HepG2 (cell line): ENCODE measurements around the gene CLEC10A. TPM values are rescaled to one million over a fixed set of nuclear protein-coding genes. Genes with fewer than 3 reads are reported as not detected.

Experiments used
- ATAC-seq: fragments of 200-7000 bp; cut with Tn5 transposase; 3 replicates; pipeline ENCODE4 v1.9.1; 2020; ENCODE audit warnings: mild to moderate bottlenecking, moderate library complexity
- BruUV-seq: library from RNA; stranded (reverse); fragments of 400-500 nt; replicated peaks from 2 replicates; lab custom pipeline; 2021; lab: Mats Ljungman, UMichigan
- CTCF ChIA-PET: fragments of 300-600 bp; formaldehyde crosslinking; extraction: SDS; loops from one replicate; lab custom pipeline; 2021; ENCODE audit warnings: low total read pairs, inconsistent platforms, low intra/inter-chr PET ratio; lab: Yijun Ruan, JAX
- POLR2A ChIA-PET: fragments of 350-600 bp; sonication (Branson Sonifier 250); formaldehyde crosslinking; loops from one replicate; lab custom pipeline; 2020; ENCODE audit warnings: antibody characterized with exemption, inconsistent platforms; lab: Yijun Ruan, JAX
- DNase-seq: peaks from one replicate; pipeline ENCODE4 v3.0.0-alpha.2; 2015; ENCODE audit warnings: low spot score
- FAIRE-seq: peaks from 3 replicates; lab custom pipeline; 2011; peaks lifted over from hg19 to GRCh38; lab: Jason Lieb, UNC
- H2AFZ ChIP-seq: one replicate; pipeline ENCODE4 v1.6.1; 2011; ENCODE audit warnings: low read length, inconsistent platforms
- H3K27ac ChIP-seq: fragments of 300-600 bp; 3 replicates; pipeline ENCODE4 v1.8.0; 2011; ENCODE audit warnings: mixed run types, mild to moderate bottlenecking, mixed read lengths, low read length, inconsistent platforms; ENCODE audit not compliant: insufficient read depth; ENCODE audit errors: extremely low read length
- H3K27me3 ChIP-seq, 2 experiments: fragments of 200-600 bp in 1 of 2; 2 replicates in 1 of 2; 3 replicates in 1 of 2; pipeline versions ENCODE4 v1.6.0 to v1.8.0; 2011; ENCODE audit warnings: low read length in 2 of 2, mild to moderate bottlenecking in 2 of 2, moderate library complexity in 2 of 2, inconsistent platforms in 1 of 2; ENCODE audit not compliant: insufficient read depth in 2 of 2, control insufficient read depth in 1 of 2
- H3K36me3 ChIP-seq, 2 experiments: fragments of 200-600 bp in 1 of 2; replicated peaks in 1 of 2; 2 replicates in 1 of 2; 3 replicates in 1 of 2; pipeline versions ENCODE4 v1.5.1 to v1.8.0; 2011; ENCODE audit warnings: low read length in 2 of 2, inconsistent platforms in 1 of 2; ENCODE audit not compliant: insufficient read depth in 2 of 2, control insufficient read depth in 1 of 2
- H3K4me1 ChIP-seq: 2 replicates; pipeline ENCODE4 v1.5.1; 2012; ENCODE audit warnings: low read length, inconsistent platforms; ENCODE audit not compliant: insufficient read depth
- H3K4me2 ChIP-seq: 2 replicates; pipeline ENCODE4 v1.6.0; 2011; ENCODE audit warnings: low read depth, low read length, inconsistent platforms
- H3K4me3 ChIP-seq, 3 experiments: fragments of 200-600 bp in 1 of 3; sonication (generic), shearing (Covaris generic) in 1 of 3; replicated peaks in 1 of 3; 2 replicates each; pipeline ENCODE4 v1.5.1; 2011 to 2016; ENCODE audit warnings: low read length in 3 of 3, inconsistent platforms in 2 of 3, low read depth in 2 of 3, mild to moderate bottlenecking in 2 of 3, control low read depth in 1 of 3, mixed read lengths in 1 of 3; ENCODE audit not compliant: insufficient read depth in 1 of 3
- H3K79me2 ChIP-seq: one replicate; pipeline ENCODE4 v1.6.1; 2011; ENCODE audit warnings: low read length, inconsistent platforms; ENCODE audit not compliant: insufficient read depth
- H3K9ac ChIP-seq: 2 replicates; pipeline ENCODE4 v1.6.0; 2011; ENCODE audit warnings: mild to moderate bottlenecking, low read depth, low read length, inconsistent platforms; ENCODE audit not compliant: insufficient read depth
- H3K9me3 ChIP-seq: 2 replicates; pipeline ENCODE4 v1.5.1; 2012; ENCODE audit warnings: mild to moderate bottlenecking, low read length
- H4K20me1 ChIP-seq: 2 replicates; pipeline ENCODE4 v1.6.0; 2011; ENCODE audit warnings: inconsistent platforms, mild to moderate bottlenecking, low read length, moderate library complexity; ENCODE audit not compliant: insufficient read depth
- ARID2 ChIP-seq: sonication (generic); formaldehyde crosslinking; IDR thresholded peaks from 2 replicates; pipeline ENCODE4 v1.8.1; 2022; ENCODE audit warnings: mild to moderate bottlenecking, missing genetic modification reagents, borderline replicate concordance
- ETS1 ChIP-seq: sonication (generic); formaldehyde crosslinking; IDR thresholded peaks from 2 replicates; pipeline ENCODE4 v1.4.0; 2020; ENCODE audit warnings: missing genetic modification reagents
- HHEX ChIP-seq: IDR thresholded peaks from 2 replicates; pipeline ENCODE4 v1.6.1; 2016; ENCODE audit warnings: control low read depth
- KLF9 ChIP-seq: IDR thresholded peaks from 2 replicates; pipeline ENCODE4 v1.6.1; 2016; ENCODE audit warnings: low read depth
- MLXIP ChIP-seq: sonication (generic); formaldehyde crosslinking; IDR thresholded peaks from 2 replicates; pipeline ENCODE4 v1.9.0; 2021; ENCODE audit warnings: missing genetic modification reagents, borderline replicate concordance
- PHF8 ChIP-seq: sonication (generic); formaldehyde crosslinking; IDR thresholded peaks from 2 replicates; pipeline ENCODE4 v1.5.0; 2020; ENCODE audit warnings: missing genetic modification reagents
- PRDM4 ChIP-seq: sonication (generic); formaldehyde crosslinking; IDR thresholded peaks from 2 replicates; pipeline ENCODE4 v1.9.0; 2021; ENCODE audit warnings: missing genetic modification reagents, borderline replicate concordance
- SIN3B ChIP-seq: fragments of 150-350 bp; IDR thresholded peaks from 2 replicates; pipeline ENCODE4 v1.6.1; 2014; ENCODE audit warnings: low read length
- ZBTB1 ChIP-seq: sonication (generic); formaldehyde crosslinking; IDR thresholded peaks from 2 replicates; pipeline ENCODE4 v1.4.0; 2020; ENCODE audit warnings: missing genetic modification reagents, borderline replicate concordance
- ZNF224 ChIP-seq: sonication (generic); formaldehyde crosslinking; IDR thresholded peaks from 2 replicates; pipeline ENCODE4 v1.5.0; 2020; ENCODE audit warnings: mild to moderate bottlenecking, missing genetic modification reagents
- ZNF563 ChIP-seq: sonication (generic); formaldehyde crosslinking; IDR thresholded peaks from 2 replicates; pipeline ENCODE4 v1.8.0; 2022; ENCODE audit warnings: mild to moderate bottlenecking, moderate library complexity, missing genetic modification reagents
- WGBS: methylation state at CpG from one replicate; pipeline ENCODE4 v1.1.6; 2017; ENCODE audit warnings: low lambda C conversion rate; 5-methylcytosine and 5-hydroxymethylcytosine counted together
- in situ Hi-C: cut with HindIII; loops from 2 replicates; pipeline ENCODE4 v1.10.0; 2017; ENCODE audit warnings: low pct_unique_long_range_greater_than_20kb; ENCODE audit not compliant: extremely low pct_ligation_motif_present
- intact Hi-C: fragments of 100-400 bp; cut with micrococcal nuclease; formaldehyde crosslinking; loops from one replicate; pipeline ENCODE4 v1.10.0; 2022; ENCODE audit not compliant: unreplicated experiment
- polyA plus RNA-seq, 8 experiments: library from polyadenylated mRNA; depleted of rRNA in 3 of 8; stranded (reverse) in 7 of 8; unstranded in 1 of 8; fragments of >200 nt; fragmentation: Illumina TruSeq in 4 of 8; extraction: Trizol in 4 of 8; gene quantifications; 2 replicates each; pipeline versions ENCODE4 v1.2.1 to v1.2.3, GENCODE V29; 2011 to 2016; ENCODE audit warnings: low read depth in 4 of 8, missing spikeins in 1 of 8, mixed read lengths in 1 of 8; ENCODE audit not compliant: insufficient read depth in 1 of 8
- total RNA-seq, 5 experiments: library from RNA; depleted of rRNA; stranded (reverse); fragments of >200 nt; fragmentation: Illumina TruSeq; extraction: Trizol; gene quantifications; 2 replicates each; pipeline ENCODE4 v1.2.3, GENCODE V29; 2016; ENCODE audit warnings: low read depth in 1 of 5

The CLEC10A gene
- total and polyA plus RNA-seq, 2 of the 13 experiments (the other 11 are each of a cell fraction or from before 2014, with no cell fraction given), result 0.33 TPM; not detected in 1

DNA sequence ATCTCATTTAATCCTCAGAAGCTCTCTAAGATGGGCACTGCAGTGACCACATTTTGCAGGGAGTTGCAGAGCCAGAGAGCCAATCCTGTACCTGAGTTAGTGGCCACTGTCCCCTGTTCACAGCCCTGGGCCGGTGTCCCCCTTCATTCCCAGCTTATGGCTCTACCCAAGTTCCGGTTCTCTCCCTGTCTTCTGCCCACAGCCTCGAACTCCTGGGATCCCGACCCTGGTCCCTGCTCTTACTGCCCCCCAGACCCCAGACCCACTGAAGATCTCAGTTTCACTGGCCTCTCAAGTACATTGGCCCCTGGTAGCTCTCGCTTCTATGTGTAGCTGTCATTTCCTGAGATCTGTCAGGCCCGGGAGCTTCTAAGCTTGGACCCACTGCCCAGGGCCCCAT lies 22.4 kb upstream of the CLEC10A start:
- H3K27ac ChIP-seq, result no peak overlapping the region
- ChIA-PET POLR2A (interaction anchor here (0.6 to 3.8 kb wide), 5 partner anchors 8 to 28 kb away, joined by 3 to 59 read pairs (median 5); partner anchors contain the start of gene ASGR2), CTCF (no interaction called here)
- WGBS, result 95% methylated on average over 6 of the region's 6 CpGs
- no peak for TF ChIP-seq ZNF563 (CRISPR knock-in tag)
- TF ChIP-seq ARID2, result no peak
- TF ChIP-seq, all 625 proteins: peak for 0
- Histone ChIP-seq H3K4me3 (no peak overlapping the region), H3K9ac (no peak overlapping the region), H3K27me3 (no peaks in the 10 kb centered on the region), H3K36me3 (peaks cover 28 to 50% of the 10 kb centered on the region in 2 experiments), H4K20me1 (no peaks in the 10 kb centered on the region), H3K4me1 (no peaks in the 10 kb centered on the region), H2AFZ (no peak overlapping the region), H3K9me3 (no peaks in the 10 kb centered on the region), H3K79me2 (no peaks in the 10 kb centered on the region), H3K4me2 (no peak overlapping the region)
- ATAC-seq (no peak), FAIRE-seq (no peak), DNase-seq (no peak)
- in situ Hi-C loops (no loop called here), intact Hi-C loops (no loop called here)
- BruUV-seq, result no TSS peak

GRCh38 chr17:7101531-7101930 lies 21.5 kb upstream of the CLEC10A start:
- Histone ChIP-seq H4K20me1 (no peaks in the 10 kb centered on the region), H3K27me3 (no peaks in the 10 kb centered on the region), H3K79me2 (no peaks in the 10 kb centered on the region), H3K4me2 (no peak overlapping the region), H3K4me3 (no peak overlapping the region), H3K9me3 (no peaks in the 10 kb centered on the region), H3K4me1 (no peaks in the 10 kb centered on the region), H3K36me3 (peaks cover 21 to 43% of the 10 kb centered on the region in 2 experiments), H3K27ac (no peak overlapping the region), H2AFZ (no peak overlapping the region), H3K9ac (no peak overlapping the region)
- intact Hi-C loops (no loop called here), in situ Hi-C loops (no loop called here)
- ChIA-PET CTCF (no interaction called here), POLR2A (interaction anchor here (1.0 to 3.8 kb wide), 5 partner anchors 9 to 35 kb away, joined by 3 to 59 read pairs (median 7); partner anchors contain the start of gene ASGR2)
- TSS peak; percentile 56 for BruUV-seq
- ATAC-seq (peak; percentile 21; the same call in 2 of the 3 replicates), DNase-seq (no peak), FAIRE-seq (no peak)
- 96% methylated on average over 14 of the region's 14 CpGs for WGBS
- no peak for TF ChIP-seq ZNF224
- no peak for TF ChIP-seq ZBTB1 (CRISPR knock-in tag)
- no peak for TF ChIP-seq MLXIP (CRISPR knock-in tag)
- TF ChIP-seq KLF9 (CRISPR knock-in tag), result no peak
- TF ChIP-seq PHF8 (CRISPR knock-in tag), result no peak
- TF ChIP-seq ETS1 (CRISPR knock-in tag), result no peak
- no peak for TF ChIP-seq PRDM4 (CRISPR knock-in tag)
- TF ChIP-seq HHEX (CRISPR knock-in tag), result no peak
- TF ChIP-seq SIN3B, result no peak
